ENCODE results near the gene CHST7.
"Not testable (repeated sequence)": the region's sequence is repeated elsewhere in the genome, so short reads cannot be mapped to it uniquely, and the experiment has no call there.

The CHST7 gene

GRCh38 chrX:46573331-46573891 lies at the start of gene CHST7:
CHST7 (plus strand) TSS chrX:46573765; CDS start chrX:46573932, 167 bp downstream.
- DNase-seq: peak; percentile 70

GRCh38 chrX:46528640-46529039 lies 44.9 kb upstream of the CHST7 start:
- DNase-seq: not testable (repeated sequence)

GRCh38 chrX:46529740-46530403 lies 43.7 kb upstream of the CHST7 start:
- not testable (repeated sequence) for DNase-seq

- not testable (repeated sequence) for DNase-seq
Measured at GRCh38 chrX:46530404-46530908, 43.1 kb upstream of the CHST7 start.

GRCh38 chrX:46531442-46531841 lies 42.1 kb upstream of the CHST7 start:
- DNase-seq: no peak

- DNase-seq: no peak
Measured at GRCh38 chrX:46543441-46543840, 30.1 kb upstream of the CHST7 start.

- DNase-seq: not testable (repeated sequence)
Measured at GRCh38 chrX:46544527-46544926, 29.0 kb upstream of the CHST7 start.

- DNase-seq: peak; percentile 94
Measured at GRCh38 chrX:46545111-46546005, 28.2 kb upstream of the CHST7 start, which contains the start of gene ZNF674. ZNF674 (minus strand) TSS chrX:46545421; CDS start chrX:46542087, 3,334 bp downstream.

- DNase-seq: no peak
Measured at GRCh38 chrX:46547857-46548256, 25.7 kb upstream of the CHST7 start.

GRCh38 chrX:46549914-46550313 lies 23.7 kb upstream of the CHST7 start:
- no peak for DNase-seq

GRCh38 chrX:46551494-46552128 lies 22.0 kb upstream of the CHST7 start:
- DNase-seq: no peak

- no peak for DNase-seq
Measured at GRCh38 chrX:46553935-46554334, 19.6 kb upstream of the CHST7 start.

GRCh38 chrX:46554942-46555341 lies 18.6 kb upstream of the CHST7 start:
- DNase-seq: no peak

GRCh38 chrX:46559062-46559461 lies 14.5 kb upstream of the CHST7 start:
- no peak for DNase-seq

- DNase-seq: no peak
Measured at GRCh38 chrX:46561824-46562657, 11.5 kb upstream of the CHST7 start.

GRCh38 chrX:46567388-46567787 lies 6.2 kb upstream of the CHST7 start:
- DNase-seq: no peak

- no peak for DNase-seq
Measured at GRCh38 chrX:46569621-46570020, 3.9 kb upstream of the CHST7 start.

- no peak for DNase-seq
Measured at GRCh38 chrX:46571423-46572339, 1.9 kb upstream of the CHST7 start.

- no peak for DNase-seq
Measured at GRCh38 chrX:46572340-46572936, 1.1 kb upstream of the CHST7 start.
